Esophagus muscularis mucosa (tissue), 3 donors: Measurements from ENCODE around the gene G2E3.

Experiments used
- CTCF ChIP-seq, 3 experiments: fragments of 200-600 bp in 2 of 3; fragments of 450-650 bp in 1 of 3; sonication (generic) in 2 of 3; IDR thresholded peaks; one replicate each; pipeline ENCODE4 v1.5.1; 2017 to 2019; ENCODE audit warnings: antibody characterized with exemption in 3 of 3, mild to moderate bottlenecking in 2 of 3, moderate library complexity in 1 of 3
- POLR2AphosphoS5 ChIP-seq, 2 donors: sonication (generic); formaldehyde crosslinking; IDR thresholded peaks; one replicate each; pipeline ENCODE4 v1.6.1; 2017; ENCODE audit warnings: antibody characterized with exemption in 2 of 2

DNA sequence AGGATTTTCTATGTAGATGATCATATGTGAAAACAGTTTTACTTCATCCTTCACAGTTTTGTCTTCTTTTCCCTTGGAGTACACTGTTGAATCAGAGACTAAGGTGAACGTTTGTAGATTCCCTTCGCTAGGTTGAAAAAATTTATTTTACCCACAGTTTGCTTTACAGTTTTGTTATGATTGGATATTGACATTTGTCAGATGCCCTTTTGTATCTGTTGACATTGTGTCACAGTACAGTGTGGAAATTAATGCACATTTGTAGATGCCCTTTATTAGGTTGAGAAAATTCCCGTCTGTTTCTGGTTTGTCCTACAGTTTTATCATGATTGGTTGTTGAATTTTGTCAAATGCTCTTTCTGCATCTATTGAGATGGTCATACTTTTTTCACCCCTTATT, 13.3 kb downstream of the G2E3 start:
- no peak for TF ChIP-seq CTCF (IDR thresholded peaks at IDR 0.05)
- no peak for TF ChIP-seq POLR2AphosphoS5 (IDR thresholded peaks at IDR 0.05)
